Stimulated activated naive CD8-positive, alpha-beta T cell treated with anti-CD3 and anti-CD28 coated beads, Interleukin-15, Interleukin-2, amounts not matched to agents 100 U/mL and 50 U/mL, for 24 hours (primary cell): ENCODE results near the gene CTNNA3.

Experiments
- ATAC-seq: fragments of 150-1000 bp; cut with Tn5 transposase; one replicate; pipeline ENCODE4 v1.10.0; 2021
- DNase-seq: peaks from one replicate; pipeline ENCODE4 v3.0.0; 2021

Gene CTNNA3

DNA sequence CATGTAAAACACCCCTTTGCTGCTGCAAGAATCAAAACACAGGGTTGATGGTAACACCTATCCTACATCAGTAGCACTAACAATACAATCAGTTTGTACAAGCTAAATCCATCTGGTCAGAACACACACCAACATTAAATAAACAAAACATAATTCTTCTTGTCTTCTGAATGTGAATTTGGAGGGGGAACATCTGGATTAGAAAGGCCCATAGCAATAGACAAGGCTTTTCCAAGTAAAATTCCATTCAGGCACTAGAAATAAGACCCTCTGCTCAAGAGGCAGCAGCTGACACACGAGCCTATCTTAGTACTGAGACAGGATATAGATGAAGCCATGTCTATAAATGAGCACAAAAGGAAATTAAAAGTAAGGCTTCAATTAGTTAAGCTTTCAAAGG, 1610.1 kb downstream of the CTNNA3 start:
- ATAC-seq = no peak
- DNase-seq = no peak

DNA sequence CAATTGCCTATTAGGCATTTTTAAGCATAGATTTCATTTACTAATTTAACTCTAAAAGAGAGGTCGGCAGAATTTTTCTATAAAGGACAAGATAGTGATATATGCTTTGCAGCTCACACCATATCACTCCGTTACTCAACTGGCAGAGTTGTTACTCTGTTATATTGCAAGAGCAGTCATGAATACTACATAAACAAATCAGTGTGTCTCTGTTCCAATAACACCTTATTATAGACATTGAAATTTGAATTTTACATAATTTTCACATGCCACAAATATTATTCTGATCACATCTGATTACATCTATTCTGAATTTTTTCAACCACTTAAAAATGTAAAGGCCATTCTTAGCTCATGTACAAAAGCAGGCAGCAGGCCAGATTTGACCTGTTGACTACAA, 1624.1 kb downstream of the CTNNA3 start:
- no peak for DNase-seq
- no peak for ATAC-seq

DNA sequence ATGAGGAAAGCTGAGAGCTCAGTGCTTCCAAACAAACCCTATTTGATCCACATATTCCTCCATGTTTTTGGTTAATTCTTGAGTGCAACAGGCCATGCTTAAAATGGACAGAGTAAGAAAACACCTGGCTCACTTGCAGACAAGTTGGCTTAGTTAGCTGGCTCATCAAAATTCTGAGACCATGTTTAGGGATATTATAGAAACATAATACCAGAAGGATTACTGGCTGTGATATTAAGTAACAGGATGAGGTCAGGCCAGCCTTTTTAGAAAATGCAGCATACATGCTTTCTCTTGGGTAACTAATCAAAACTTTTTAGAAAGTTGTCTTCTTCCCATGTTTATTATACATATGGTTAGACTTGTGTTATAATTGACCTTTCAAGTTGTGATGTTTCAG, 1637.4 kb downstream of the CTNNA3 start:
- DNase-seq = no peak
- no peak for ATAC-seq

DNA sequence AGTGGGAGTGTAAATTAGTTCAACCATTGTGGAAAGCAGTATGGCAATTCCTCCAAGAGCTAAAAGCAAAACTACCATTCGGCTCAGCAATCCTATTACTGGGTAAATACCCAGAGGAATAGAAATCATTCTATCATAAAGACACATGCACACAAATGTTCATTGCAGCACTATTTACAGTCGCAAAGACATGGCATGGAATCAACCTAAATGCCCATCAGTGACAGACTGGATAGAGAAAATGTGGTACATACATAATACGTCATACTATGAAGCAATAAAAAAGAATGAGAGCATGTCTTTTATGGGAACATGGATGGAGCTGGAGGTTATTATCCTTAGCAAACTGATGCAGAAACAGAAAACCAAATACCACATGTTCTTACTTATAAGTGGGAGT, 1646.7 kb downstream of the CTNNA3 start:
- no peak for DNase-seq
- ATAC-seq = no peak

DNA sequence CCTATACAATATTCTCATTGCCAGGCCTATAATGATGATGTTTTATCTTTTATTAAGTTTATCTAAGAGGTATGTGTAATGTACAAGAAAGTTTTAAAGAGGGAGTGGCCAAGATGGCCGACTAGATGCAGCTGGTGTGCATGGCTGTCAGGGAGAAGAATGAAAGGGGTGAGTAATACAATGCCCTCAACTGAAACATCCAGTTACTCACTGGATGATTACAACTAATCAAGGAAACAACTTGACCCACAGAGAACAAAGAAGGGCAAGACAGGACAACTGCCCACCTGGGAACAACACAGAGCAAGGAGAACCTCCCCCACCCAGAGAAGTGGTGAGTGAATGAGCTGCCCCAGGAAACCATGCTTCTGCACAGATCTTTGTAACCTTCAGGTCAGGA, 1650.1 kb downstream of the CTNNA3 start:
- DNase-seq (no peak), ATAC-seq (no peak)

DNA sequence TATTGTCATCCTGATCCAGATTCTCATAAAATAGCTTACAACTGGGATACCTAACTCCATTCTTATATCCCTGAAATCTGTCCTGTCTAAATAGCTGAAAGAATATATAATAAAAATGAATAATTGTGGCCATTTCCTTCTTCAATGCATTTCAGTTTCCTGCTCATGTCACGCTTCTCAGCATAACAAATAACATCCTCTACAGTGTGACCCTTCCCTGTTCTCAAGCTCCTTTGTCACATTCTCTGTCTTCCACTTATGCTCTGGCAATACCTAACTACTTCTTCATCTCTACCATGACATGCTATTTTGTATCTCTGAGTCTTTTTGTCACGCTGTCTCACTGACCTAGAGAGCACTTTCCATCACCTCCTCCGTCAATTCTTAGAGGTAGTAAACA, 1654.2 kb downstream of the CTNNA3 start:
- ATAC-seq = no peak
- no peak for DNase-seq

DNA sequence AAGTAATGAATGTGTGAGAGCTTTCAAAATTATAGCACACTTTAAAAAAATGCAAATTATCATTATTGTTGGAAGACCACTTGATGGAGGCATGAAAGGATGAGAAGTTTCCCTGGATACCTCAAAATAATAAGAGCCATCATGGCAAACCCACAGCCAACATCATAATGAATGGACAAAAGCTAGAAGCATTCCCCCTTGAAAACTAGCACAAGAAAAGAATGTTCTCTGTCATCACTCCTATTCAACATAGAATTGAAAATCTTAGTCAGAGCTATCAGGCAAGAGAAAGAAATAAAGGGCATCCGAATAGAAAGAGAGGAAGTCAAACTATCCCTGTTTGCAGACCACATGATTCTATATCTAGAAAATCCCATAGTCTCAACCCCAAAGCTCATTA, 1657.4 kb downstream of the CTNNA3 start:
- ATAC-seq (no peak), DNase-seq (no peak)

DNA sequence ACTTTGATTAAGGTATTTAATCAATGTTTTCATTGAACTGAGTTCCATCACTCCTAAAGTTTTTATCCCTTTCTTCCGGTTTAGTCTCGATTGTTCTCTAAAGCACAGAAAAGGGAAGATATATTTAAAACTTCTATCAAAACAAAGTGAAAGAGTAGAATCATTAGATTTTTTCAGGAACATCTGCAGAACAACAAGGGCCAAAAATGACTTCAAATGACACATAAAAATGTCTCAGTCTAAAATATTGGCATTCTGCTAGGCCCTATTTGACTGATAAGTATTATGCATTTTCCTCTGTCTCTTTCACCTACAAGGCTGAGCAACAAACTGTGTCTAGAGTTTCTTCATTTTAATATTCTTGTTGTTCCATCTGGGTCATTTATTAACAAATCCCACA, 1669.7 kb downstream of the CTNNA3 start:
- no peak for DNase-seq
- no peak for ATAC-seq

DNA sequence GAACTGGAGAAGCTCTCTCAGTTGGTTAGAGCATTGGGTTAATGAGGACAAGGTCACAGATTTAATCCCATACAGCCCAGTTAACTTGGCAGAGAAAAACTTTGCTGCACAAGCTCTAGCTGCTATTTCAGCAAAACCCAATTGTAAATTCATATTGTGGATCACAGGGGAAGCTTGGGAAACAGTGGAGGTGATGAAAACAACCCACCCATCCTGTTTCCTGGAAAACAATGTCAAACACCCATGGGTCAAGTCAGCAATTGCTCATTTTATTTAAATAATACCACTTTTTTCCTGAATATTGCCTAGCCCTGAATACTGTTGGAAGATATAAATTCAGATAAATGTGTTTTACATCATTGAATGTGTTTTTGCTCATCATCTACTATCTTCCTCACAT, 1670.8 kb downstream of the CTNNA3 start:
- ATAC-seq (no peak), DNase-seq (no peak)

DNA sequence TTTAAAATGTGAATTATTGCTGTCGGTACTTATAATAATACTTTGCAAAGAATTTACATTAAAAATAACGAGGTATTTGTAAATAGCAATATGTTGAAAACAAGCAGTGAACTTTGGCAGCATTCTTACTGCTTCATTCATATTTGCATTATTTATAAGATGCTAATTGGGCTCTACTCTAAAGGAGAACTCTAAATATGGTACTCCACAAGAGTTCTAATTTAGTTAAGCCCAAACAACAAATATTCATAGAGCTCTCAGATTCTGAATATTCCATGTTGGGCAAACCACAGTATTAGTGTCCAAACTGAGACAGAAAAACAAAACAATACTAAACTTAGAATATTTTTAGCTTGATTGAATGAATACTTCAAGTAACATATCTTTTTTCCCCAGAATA, 1674.6 kb downstream of the CTNNA3 start:
- ATAC-seq = no peak
- no peak for DNase-seq

DNA sequence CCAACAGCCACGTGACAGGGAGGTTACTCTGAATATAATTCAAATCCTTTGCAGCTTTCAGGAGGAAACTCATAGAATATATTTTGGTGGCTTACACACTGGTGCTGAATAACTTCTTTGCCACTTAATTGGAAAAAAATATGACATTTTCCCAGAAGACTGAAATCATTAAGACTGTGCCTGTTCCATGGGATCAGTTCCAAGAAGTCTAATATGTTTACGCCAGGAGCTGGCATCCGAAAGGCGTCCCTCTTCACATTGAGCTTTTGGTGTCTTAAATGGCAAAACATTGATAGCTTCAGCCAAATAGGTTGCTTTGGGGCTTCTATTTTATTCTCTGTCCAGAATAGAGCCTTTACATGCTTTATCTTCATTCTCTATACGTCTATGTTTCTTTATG, 1687.8 kb downstream of the CTNNA3 start:
- DNase-seq (no peak), ATAC-seq (no peak)

DNA sequence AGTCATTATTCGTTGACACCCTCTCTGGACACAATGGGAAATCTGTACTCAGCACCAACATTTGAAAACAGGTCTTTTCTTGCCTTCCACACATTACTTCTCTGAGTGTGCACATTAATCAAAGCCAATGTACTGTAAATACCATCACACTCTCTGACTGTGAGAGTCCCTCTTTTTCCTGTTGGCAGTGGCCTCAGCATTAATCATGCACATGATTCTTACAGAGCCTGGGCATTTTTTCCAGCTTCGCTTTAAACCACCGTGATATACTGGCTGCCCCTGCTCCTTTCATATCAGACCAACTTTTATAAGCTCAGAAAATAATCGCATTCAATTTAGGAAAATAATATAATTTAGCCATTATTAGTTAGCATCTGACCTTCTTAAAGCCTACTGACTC, 1689.6 kb downstream of the CTNNA3 start:
- no peak for ATAC-seq
- DNase-seq = no peak

DNA sequence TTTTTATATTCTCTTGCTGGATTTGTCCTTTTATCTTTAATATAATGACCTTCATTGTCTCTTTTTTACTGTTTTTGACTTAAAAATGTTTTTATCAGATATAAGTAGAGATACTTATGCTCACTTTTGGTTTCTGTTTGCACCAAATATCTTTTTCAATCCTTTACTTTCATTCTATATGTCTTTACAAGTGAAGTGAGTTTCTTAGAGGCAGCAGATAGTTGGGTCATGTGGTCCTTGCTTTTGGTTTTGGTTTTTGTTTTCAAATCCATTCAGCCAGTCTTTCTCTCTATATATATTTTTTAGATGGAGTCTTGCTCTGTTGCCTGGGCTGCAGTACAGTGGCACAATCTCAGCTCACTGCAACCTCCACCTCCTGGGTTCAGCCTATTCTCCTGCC, 1702.5 kb downstream of the CTNNA3 start:
- ATAC-seq = no peak
- no peak for DNase-seq

DNA sequence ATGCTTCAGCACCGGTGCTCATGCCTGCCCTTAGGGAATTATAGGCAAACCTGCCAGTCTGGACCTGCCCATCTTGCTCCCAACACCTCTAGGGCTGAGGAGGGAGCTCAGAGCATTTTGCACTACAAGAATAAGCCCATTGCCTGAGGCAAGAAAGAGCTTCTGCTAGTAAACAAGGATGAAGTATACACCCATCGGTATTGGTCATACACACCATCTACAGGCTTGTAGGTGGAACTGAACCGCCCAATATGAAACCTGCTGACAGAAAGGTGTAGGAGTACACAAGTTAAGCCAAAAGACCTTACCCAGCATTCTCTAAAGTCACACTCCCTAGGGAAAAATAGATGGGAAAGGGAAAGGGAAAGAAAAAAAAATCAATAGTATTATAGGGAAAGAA, 1727.1 kb downstream of the CTNNA3 start:
- DNase-seq = no peak
- no peak for ATAC-seq

DNA sequence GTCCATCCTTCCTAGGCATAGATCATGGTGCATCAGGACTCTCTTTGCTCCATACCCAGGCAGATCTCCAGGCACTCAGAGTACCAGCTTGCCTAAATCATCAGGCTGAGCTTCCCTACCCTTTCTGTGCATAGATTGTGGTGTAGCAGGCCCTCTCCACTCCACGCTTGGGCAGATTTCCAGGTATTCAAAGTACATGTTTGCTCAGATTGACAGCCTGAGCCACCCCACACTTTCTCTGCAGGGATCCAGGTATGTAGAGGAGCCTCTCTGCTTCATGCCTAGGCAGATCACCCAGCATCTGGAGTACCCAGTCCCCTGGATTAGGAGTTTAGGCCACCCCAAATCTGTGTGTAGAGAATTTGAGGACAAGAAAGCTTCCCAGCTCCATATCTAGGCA, 1727.6 kb downstream of the CTNNA3 start:
- DNase-seq (no peak), ATAC-seq (no peak)

DNA sequence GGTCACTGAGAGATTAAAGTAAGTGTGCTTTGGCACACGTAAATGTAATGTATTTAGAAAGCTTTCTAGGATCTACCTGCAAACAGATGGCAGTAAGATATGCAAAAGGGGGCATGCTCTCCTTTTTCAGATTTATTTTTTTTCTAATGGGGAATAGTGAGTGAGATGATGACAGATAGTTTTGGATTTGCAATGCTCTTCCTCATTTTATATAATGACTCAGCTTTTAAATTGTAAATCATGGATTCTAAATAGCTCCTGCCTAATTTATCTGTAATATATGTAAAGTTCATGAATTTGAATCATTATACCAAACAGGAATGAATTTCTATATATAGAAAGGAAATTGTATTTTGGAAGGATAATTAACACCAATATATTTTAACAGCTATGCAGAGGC, 1731.8 kb downstream of the CTNNA3 start:
- no peak for DNase-seq
- no peak for ATAC-seq

DNA sequence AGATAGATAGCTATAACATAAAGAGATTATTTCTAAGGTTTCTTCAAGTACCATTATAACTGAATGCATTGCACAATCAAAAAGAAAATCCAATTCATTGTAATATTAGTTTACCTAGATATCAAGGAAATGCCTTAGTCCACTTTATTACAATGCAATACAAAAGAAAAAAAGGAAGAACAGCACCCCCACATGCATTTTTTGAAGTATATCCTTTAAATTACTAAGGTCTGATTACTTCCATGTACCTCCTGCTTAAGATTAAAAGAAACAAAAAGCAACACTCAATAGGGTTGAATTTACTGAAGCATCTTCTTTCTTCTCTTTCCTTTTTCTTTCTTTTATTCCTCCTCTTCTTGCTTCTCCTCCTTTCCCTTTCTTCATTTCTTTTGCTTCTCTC, 1743.9 kb downstream of the CTNNA3 start:
- ATAC-seq = no peak
- DNase-seq = no peak

DNA sequence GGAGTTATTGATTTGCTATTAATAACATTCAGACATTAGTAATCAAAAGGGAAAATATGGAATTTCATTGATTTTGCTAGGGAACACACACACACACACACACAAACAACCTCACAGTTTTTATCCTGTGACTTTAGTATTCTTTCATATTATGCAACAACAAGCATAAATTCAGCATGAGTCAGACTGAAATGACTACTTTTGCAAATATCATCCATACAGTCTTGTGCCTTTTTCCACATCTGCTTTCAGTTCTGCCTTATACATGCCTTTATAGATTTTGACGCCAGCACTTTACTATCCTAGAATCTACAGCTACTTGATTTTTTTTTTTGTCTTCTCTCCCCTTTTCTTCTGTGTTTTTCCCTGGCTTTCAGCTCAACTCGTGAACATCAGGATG, 1745.9 kb downstream of the CTNNA3 start:
- ATAC-seq = no peak
- no peak for DNase-seq

DNA sequence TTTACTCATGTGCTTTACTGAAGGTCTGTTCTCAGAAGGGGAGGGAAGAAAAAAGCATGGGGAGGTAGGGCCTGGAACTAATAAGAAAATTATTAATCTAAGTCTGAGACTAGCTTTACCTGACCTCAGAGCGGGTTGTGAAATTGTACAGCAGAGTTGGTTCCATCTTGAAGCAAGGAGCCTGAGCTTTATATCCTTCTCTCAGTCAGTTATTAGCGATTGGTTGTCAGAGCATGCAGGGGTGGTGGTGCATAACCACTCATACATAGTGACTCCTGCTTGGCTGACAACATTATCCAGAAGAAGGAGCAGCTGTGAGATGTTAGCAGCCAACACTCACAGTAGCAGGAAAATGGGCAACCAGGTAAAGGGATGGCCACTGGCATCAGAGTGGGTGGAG, 1746.5 kb downstream of the CTNNA3 start:
- ATAC-seq = no peak
- no peak for DNase-seq

DNA sequence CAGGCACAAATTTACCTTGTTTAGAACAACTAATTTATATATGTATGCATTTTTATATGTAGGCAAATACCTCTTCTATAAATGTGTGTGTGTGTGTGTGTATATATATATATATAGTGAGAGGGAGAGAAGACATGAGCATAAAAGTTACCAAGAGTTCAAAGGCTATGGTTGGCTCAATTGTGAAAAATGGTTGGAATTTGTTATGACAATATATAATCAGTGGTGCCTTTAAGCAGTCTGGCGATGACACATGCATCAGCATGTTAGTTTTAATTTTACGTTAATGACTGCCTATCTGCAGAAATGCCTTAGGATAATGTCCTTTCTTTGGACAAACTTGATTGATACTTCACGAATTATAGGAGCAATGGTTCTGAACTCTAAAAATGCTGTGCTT, 1750.9 kb downstream of the CTNNA3 start:
- DNase-seq (no peak), ATAC-seq (no peak)

DNA sequence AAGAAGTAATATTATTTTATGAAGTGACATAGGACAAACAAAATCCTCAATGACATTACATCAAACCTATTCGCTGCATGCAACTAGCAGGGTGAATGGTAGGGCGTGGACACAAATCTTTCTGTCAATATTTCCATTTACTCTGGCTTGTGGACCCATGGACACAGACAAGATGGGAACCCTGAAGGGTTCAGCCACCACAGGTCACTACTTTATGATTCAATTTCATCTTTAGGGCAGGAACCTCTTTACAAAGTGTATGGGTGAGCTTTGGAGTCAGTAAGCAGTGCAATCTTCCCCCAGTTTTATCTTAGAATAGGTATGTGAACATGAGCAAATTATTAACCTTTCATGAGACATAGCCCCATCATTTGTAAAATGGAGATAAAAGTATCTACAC, 1752.5 kb downstream of the CTNNA3 start:
- no peak for ATAC-seq

DNA sequence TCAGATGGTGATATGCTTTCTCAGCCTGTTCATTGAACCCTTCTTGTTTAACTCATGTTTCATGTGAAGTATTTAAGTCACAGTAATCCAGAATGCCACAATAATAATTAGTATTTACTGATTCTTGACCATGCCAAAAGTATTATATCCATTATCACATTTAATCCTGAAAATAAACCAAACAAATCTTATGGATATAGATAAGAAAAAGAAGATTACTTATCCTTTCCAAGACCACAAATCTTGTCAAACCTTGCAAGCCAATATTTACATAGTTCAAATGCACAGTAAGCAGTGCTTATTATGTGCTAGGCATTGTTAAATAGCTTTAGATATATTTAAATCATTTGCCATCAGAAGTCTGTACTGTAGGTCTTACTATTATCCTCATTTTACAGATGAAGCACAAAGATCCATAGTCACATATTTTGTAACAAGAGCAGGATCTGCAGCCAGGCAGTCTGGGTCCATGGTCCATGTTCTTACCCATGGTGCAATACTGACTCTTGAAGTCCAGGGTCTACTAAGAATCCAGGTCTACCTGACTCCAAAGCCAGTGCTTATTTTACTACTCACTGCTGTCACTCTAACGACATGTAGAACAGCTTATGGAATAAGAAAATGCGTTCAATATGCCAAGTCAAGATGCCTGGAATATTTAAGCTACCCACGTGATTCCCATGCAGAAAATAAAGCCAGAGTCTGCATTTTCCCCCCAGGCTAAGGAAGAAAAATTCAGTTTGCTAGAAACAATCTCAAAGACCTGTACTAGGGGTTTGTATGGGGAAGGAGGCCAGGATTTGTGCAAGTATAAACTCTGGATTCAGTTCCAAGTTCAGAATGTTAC, 1755.0 kb downstream of the CTNNA3 start:
- ATAC-seq = no peak
- no peak for DNase-seq

More for the DNA sequence above, 1752.5 kb downstream of the CTNNA3 start:
- DNase-seq = no peak

DNA sequence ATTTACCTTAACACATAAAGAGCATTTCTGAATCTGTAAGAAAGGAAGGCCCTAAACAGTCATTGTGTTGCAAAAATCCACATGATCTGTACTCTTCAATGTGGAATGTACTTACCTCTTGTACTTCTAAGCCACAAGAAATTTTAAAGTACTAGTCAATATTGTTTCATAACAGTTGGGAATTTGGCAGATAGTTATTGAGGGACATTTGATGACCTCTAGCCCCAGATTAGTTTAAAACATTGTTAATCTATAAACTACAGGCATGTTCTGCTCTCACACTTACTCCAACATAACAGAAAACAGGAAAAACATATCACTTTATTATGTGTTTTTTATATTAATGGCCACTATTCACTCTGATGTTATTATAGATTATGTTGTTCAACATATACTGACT, 1755.9 kb downstream of the CTNNA3 start:
- no peak for ATAC-seq
- no peak for DNase-seq

DNA sequence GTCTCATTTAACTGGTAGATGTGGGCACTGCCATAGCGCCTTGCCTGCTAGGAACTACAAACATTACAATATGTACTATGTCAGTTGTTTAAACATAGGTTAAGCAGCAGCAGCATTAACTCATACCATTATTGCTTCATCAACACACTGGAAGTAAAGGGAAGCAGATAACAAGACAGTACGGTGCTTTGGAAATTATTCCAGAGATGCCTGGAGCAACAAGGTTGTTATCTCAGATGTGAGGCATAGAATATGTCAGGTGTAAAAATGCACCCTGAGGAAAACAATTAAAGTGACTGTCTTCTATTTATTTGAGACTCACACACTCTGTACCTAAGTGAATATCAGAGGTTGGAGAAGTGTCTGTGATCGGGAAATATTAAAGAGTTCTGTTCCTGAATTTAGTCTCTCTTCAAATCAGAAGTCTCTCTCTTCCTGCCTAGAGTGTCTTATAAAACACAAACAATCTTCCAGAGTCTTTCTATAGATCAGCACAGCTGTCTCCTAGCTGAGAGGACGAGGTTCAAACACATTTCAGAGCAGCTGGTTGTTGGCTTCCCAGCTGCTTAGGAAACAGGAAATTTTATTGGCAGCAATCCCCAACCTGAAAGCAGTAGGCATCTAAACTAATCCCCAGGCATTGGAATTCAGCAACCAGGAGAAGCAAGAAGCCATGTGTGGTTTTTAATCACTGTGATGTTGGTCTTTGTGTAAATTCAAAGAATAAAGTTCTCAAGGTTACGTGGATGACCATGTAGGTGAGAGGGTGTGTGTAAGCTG, 1764.5 kb downstream of the CTNNA3 start:
- ATAC-seq (no peak), DNase-seq (no peak)
